HG02973 (cell line): Measurements from ENCODE around the gene GALNT11.
"Not testable (repeated sequence)": the region's sequence is repeated elsewhere in the genome, so short reads cannot be mapped to it uniquely, and the experiment has no call there.

Source experiments
- ATAC-seq: cut with Tn5 transposase; IDR thresholded peaks from one replicate; pipeline ENCODE4 v1.9.1; 2021; ENCODE audit warnings: moderate library complexity; ENCODE audit not compliant: unreplicated experiment

GALNT11 gene

DNA sequence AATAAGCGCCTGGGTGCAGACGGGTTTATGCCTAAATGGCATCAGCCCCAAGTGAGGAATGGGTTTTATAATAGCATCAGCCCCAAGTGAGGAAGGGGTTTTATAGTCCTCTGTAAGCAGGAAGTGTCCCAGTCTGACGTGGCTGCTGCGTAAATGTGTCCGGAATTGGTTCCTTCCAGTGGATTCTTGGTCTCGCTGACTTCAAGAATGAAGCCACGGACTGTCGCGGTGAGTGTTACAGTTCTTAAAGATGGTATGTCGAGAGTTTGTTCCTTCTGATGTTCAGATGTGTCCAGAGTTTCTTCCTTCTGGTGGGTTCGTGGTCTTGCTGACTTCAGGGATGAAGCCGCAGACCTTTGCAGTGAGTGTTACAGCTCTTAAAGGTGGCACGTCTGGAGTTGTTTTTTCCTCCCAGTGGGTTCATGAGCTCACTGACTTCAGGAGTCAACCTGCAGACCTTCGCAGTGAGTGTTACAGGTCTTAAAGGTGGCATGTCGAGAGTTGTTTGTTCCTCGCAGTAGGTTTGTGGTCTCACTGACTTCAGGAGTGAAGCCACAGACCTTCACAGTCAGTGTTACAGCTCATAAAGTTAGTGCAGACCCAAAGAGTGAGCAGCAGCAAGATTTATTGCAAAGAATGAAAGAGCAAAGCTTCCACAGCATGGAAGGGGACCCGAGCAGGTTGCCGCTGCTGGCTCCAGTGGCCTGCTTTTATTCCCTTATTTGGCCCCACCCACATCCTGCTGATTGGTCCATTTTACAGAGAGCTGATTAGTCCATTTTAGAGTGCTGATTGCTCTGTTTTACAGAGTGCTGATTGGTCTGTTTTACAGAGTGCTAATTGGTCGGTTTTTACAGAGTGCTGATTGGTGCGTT lies 2.3 kb downstream of the GALNT11 start:
- not testable (repeated sequence) for ATAC-seq

DNA sequence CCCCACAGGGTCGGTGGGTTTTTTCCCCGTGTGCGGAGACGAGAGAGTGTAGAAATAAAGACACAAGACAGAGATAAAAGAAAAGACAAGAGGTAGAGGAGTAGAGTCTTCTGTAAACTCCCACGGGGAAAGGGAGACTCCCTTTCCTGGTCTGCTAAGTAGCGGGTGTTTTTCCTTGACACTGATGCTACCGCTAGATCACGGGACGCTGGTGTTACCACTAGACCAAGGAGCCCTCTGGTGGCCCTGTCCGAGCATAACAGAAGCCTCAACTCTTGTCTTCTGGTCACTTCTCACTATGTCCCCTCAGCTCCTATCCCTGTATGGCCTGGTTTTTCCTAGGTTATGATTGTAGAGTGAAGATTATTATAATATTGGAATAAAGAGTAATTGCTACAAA lies 4.6 kb downstream of the GALNT11 start:
- not testable (repeated sequence) for ATAC-seq

DNA sequence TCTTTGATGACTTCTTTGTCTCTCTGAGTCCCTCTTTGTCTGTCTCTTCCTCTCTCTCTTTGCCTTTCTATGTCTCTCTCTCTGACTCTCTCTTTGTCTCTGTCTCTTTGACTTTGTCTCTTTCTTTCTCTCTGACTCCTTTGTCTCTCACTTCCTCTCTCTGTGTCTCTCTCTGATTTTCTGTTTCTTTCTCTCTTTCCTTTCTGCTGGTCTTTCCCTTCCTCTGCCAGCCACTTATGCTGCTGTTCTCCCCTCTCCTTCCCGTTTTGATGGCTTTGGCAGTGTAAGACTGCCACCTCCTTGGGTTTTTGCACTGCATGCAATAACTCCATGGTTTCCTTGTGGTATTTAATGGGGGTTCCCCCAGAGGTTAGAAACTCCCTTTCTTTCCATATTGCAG lies 5.2 kb downstream of the GALNT11 start:
- not testable (repeated sequence) for ATAC-seq

DNA sequence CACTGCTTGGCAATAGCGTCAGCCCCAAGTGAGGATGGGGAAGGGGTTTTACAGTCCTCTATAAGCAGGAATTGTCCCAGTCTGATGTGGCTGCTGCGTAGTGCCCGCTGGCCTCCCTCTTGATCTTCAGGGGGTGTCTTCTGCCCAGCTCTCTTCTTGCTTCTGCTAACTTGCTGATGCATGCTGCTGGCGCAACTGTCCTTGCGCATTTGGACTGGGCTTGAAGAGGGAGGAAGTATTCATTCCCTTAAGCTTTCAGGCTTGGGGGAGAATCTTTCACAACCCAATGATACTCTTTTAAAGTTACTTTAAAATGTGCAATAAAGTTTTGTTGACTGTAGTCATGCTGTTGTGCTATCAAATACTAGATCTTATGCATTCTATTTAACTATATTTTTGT lies 10.3 kb downstream of the GALNT11 start:
- no peak for ATAC-seq

DNA sequence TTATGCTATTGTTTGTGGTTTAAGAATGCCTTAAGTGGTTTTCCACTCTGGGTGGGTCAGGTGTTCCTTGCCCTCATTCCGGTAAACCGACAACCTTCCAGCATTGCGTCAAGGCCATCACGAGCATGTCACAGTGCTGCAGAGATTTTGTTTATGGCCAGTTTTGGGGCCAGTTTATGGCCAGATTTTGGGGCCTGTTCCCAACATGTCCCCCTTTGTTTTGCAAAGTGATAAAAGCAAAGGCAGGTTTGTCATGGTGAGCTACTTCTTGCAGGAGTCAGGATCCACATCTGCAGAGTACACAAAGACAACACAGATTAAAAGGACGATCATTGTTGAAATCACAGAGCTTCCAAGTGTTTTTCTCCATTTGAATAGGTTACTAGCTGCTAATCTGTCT lies 12.9 kb downstream of the GALNT11 start:
- not testable (repeated sequence) for ATAC-seq

DNA sequence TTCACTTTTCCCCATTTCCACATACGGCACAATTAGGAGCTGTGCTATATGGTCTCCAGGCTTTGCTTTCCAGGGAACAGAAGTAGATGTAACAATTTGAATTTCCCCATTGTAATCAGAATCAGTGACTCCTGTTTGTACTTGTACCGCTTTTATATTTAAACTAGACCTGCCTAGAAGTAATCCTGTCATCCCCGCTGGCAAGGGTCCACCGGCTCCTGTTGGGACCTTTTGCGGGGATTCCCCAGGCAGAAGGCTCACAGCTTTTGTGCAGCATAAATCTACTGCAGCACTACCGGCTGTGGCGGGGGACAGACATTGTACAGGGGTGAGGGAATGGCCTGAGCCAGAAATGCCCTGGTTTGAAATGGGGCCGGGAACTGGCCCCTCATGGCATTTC lies 17.6 kb downstream of the GALNT11 start:
- not testable (repeated sequence) for ATAC-seq

DNA sequence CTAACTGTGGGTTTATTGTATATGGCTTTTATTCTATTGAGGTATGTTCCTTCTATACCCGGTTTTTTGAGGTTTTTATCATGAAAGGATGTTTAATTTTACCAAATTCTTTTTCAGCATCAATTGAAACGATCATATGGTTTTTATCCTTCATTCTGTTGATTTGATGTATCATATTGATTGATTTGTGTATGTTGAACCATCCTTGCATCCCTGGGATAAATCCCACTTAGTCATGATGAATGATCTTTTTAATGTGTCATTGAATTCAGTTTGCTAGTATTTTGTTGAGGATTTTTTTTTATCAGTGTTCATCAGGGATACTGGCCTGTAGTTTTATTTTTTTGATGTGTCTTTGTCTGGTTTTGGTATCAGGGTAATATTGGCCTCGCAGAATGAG lies 19.4 kb downstream of the GALNT11 start:
- ATAC-seq, result not testable (repeated sequence)

DNA sequence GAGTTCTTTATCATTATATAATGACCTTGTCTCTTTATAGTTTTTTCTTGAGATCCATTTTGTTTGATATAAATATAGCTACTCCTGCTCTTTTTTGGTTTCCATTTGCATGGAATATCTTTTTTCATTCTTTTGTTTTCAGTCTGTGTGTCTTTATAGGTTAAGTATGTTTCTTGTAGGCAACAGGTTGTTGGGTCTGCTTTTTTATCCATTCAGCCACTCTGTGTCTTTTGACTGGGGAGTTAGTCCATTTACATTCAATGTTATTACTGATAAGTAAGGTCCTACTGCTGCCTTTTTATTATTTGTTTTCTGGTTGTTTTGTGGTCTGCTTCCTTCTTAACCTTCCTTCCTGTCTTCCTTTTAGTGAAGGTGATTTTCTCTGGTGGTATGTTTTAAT lies 21.1 kb downstream of the GALNT11 start:
- ATAC-seq, result no peak

DNA sequence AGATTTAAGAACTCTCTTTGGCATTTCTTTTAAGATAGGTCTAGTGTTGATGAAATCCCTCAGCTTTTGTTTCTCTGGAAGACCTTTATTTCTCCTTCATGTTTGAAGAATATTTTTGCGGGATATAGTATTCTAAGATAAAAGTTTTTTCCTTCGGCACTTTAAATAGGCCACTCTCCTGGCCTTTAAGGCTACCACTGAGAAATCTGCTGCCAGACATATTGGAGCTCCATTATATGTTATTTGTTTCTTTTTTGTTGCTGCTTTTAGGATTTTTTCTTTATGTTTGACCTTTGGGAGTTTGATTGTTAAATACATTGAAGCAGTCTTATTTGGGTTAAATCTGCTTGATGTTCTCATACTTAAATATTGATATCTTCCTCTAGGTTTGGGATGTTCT lies 22.6 kb downstream of the GALNT11 start:
- no peak for ATAC-seq

DNA sequence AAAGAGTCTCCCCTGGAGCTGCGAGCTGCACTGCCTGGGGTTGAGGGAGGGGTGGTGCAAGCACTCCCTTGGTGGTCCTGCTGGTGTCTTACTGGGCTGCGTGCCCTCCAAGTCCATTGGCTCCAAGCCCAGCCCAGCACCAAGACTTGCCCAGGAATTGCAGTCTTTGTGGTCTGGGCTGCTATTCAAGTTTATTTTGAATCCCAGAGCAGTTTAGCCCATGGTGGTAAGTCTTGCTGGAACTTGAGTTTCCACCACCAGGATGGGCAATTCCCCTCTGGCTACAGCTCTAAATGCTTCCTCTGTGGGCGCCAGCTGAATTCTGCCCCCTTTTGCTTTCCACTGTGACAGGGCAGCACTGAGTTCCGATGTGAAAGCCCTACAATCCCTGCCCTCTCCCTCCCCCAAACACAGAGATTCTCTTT lies 25.1 kb downstream of the GALNT11 start:
- ATAC-seq, result no peak

DNA sequence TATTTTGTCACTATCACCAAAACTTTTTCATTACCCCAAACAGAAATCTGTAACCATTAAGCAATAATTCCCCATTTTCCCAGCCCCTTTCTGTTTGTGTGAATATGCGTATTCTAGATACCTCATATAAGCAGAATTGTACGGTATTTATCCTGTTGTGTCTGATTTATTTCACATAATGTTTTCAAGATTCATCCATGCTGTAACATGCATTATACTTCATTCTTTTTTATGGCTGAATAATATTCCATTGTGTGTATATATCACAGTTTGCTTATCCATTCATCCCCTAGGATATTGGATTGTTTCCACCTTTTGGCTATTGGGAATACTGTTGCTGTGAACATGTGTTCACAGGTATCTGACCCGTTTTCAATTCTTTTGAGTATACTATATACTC lies 26.5 kb downstream of the GALNT11 start:
- no peak for ATAC-seq

DNA sequence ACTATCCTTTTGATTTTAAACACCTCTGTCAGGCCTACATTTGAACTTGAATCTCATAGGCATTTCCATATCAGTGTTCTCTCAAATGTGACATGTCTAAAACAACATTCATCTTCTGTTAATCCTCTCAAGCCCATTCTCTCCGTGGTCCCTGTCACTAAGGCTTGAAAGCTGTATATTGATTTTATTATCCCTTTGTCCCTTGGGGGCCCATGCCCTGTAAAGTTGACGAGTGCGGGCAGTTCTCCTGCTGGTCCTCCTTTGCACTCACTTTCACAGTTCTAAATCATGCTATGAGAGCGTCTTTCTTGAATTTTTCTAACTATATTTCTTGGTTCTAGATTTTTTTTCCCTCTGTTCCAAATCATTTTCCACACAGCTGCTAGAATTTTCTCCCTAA lies 27.3 kb downstream of the GALNT11 start:
- no peak for ATAC-seq

DNA sequence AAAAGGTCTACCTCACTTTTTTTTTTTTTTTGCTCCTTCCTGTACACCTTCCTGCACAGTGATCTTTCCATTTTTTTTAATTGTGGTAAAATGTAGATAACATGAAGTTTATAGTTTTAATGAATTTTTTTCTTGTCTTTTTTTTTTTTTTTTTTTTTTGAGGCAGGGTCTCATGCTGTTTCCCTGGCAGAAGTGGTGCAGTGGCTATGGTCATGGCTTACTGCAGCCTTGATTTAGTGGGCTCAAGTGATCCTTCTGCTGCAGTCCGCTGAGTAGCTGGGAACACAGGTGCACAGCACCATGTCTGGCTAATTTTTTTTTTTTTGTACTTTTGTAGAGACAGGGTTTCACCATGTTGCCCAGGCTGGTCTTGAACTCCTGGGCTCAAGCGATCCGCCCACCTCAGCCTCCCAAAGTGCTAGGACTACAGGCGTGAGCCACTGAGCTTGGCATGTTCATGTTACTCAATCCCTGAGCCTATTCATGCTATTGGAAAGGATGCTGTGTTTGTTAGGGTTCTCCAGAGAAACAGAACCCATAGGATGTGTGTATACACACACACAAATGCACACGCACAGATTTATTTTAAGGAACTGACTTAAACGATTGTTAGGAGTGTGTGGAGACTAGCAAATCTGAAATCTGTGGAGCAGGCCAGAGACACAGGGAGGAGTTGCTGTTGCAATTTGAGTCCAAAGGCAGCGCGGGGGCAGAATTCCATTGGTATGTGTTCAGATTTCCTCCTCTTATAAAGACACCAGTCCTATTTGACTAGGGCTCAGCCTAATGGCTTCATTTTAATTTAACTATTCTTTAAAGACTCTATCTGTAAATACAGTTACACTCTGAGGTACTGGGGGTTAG lies 29.1 kb downstream of the GALNT11 start:
- ATAC-seq, result no peak

DNA sequence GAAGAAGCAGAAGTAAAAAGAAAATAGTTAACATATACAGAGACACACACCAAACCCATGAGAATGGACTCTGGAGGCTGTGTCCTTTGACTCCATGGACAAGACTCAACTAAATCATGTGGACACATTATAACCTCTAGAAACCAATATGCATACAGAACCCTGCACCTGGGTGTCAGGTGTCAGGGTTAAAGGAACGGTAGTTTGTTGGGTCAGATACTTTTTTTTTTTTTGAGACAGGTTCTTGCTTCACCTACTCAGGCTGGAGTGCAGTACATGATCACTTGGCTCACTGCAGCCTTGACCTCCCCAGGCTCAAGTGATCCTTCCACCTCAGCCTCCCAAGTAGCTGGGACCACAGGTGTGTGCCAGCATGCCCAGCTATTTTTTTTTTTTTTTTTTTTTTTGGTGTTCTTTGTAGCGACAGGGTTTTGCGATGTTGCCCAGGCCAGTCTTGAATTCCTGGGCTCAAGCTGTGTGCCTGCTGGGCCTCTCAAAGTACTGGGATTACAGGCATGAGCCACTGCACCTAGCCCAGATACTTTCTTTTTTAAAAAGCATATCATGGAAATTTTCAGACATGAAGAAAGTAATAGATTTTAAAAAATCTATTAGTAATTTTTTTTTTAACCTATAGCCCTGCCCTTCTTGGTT lies 31.3 kb downstream of the GALNT11 start:
- ATAC-seq, result no peak

DNA sequence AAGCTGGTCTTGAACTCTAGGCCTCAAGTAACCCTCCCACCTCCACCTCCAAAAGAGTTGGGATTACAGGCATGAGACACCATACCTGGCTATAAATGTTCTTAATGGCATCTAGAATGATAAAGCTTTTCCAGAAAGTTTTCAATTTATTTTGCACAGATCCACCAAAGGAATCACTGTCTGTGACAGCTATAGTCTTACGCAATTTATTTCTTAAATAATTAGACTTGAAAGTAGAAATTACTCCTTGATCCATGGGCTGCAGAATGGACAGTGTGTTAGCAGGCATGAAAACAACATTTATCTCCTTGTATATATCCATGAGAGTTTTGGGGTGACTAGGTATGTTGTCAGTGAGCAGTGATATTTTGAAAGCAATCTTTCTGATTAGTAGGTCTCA lies 33.8 kb downstream of the GALNT11 start:
- no peak for ATAC-seq

DNA sequence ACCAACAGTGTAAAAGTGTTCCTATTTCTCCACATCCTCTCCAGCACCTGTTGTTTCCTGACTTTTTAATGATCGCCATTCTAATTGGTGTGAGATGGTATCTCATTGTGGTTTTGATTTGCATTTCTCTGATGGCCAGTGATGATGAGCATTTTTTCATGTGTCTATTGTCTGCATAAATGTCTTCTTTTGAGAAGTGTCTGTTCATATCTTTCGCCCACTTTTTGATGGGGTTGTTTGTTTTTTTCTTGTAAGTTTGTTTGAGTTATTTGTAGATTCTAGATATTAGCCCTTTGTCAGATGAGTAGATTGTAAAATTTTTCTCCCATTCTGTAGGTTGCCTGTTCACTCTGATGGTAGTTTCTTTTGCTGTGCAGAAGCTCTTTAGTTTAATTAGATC lies 35.6 kb downstream of the GALNT11 start:
- ATAC-seq, result not testable (repeated sequence)

DNA sequence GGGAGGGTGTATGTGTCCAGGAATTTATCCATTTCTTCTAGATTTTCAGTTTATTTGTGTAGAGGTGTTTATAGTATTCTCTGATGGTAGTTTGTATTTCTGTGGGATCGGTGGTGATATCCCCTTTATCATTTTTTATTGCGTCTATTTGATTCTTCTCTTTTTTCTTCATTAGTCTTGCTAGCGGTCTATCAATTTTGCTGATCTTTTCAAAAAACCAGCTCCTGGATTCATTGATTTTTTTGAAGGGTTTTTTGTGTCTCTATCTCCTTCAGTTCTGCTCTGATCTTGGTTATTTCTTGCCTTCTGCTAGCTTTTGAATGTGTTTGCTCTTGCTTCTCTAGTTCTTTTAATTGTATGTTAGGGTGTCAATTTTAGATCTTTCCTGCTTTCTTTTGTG lies 37.7 kb downstream of the GALNT11 start:
- not testable (repeated sequence) for ATAC-seq

DNA sequence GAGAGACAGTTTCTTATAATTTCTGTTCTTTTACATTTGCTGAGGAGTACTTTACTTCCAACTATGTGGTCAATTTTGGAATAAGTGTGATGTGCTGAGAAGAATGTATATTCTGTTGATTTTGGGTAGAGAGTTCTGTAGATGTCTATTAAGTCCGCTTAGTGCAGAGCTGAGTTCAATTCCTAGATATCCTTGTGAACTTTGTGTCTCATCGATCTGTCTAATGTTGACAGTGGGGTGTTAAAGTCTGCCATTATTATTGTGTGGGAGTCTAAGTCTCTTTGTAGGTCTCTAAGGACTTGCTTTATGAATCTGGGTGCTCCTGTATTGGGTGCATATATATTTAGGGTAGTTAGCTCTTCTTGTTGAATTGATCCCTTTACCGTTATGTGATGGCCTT lies 38.3 kb downstream of the GALNT11 start:
- not testable (repeated sequence) for ATAC-seq

DNA sequence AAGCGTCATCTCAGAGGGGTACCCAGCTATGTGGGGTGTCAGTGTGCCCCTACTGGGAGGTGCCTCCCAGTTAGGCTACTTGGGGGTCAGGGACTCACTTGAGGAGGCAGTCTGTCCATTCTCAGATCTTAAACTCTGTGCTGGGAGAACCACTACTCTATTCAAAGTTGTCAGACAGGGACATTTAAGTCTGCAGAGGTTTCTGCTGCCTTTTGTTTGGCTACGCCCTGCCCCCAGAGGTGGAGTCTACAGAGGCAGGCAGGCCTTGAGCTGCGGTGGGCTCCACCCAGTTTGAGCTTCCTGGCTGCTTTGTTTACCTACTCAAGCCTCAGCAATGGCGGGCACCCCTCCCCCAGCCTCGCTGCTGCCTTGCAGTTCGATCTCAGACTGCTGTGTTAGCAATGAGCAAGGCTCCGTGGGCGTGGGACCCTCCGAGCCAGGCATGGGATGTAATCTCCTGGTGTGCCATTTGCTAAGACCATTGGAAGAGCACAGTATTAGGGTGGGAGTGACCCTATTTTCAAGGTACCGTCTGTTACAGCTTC lies 40.4 kb downstream of the GALNT11 start:
- not testable (repeated sequence) for ATAC-seq

DNA sequence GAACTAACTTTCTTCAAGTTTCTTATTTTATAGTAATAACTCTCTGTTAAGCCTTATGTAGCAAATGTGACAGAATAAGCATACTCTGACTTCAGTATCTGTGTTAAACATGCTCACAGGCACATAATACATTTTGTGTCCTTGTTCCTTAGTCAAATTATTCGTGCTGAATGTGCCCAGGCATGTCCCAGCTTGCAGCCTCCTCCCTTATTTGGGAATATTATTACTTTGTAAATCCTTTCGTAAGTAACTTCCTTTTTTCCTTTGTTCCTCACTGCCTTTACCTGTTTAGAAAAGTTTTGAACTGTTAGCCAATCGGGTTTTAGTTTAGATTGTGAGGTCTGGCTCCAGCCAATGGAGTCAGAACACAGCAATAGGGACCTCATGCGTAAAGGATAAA lies 46.9 kb downstream of the GALNT11 start:
- ATAC-seq, result no peak

DNA sequence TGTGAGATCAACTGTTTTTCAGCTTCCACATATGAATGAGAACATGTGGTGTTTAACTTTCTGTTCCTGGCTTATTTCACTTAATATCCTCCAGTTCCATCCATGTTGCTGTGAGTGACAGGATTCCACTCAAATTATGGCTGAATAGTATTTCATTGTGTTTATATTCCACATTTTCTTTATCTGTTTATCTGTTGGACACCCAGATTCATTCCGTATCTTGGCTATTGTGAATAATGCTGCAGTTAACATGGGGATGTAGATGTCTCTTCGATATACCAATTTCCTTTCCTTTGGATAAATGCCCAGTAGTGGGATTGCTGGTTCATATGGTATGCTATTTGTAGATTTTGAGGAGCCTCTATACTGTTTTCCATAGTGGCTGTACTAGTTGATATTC lies 47.9 kb downstream of the GALNT11 start:
- no peak for ATAC-seq
